ENCODE measurements around the gene OPCML.

DNA sequence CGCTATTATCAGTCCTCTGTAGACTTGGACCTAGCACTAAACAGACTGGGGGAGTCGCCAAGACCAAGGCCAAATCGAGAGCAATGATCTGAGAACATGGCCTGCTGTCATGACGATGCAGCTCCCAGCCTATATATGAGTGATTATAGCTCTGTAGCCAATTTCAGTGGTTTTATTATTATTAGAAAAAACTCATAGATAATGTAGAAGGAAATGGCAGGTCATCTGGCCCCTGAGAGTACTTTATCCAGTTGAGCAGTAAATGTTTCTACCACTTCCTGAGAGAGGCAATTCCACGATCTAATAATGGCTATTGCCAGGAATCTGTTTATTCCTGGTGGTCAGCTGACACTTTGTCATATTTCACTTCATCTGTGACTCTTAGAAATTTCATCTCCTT is 666.7 kb downstream of the OPCML start:
- TF ChIP-seq, protein P1, sequence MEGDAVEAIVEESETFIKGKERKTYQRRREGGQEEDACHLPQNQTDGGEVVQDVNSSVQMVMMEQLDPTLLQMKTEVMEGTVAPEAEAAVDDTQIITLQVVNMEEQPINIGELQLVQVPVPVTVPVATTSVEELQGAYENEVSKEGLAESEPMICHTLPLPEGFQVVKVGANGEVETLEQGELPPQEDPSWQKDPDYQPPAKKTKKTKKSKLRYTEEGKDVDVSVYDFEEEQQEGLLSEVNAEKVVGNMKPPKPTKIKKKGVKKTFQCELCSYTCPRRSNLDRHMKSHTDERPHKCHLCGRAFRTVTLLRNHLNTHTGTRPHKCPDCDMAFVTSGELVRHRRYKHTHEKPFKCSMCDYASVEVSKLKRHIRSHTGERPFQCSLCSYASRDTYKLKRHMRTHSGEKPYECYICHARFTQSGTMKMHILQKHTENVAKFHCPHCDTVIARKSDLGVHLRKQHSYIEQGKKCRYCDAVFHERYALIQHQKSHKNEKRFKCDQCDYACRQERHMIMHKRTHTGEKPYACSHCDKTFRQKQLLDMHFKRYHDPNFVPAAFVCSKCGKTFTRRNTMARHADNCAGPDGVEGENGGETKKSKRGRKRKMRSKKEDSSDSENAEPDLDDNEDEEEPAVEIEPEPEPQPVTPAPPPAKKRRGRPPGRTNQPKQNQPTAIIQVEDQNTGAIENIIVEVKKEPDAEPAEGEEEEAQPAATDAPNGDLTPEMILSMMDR (IDR thresholded peaks at IDR 0.05), result no peak
- TF ChIP-seq POLR2A (IDR thresholded peaks at IDR 0.05), result no peak

Data from lower leg skin (tissue), 3 donors.